GM23338 (cell line): ENCODE measurements around the gene ME3. TPM values are rescaled to one million over a fixed set of nuclear protein-coding genes. Genes with fewer than 3 reads are reported as not detected.

Experiments
- ATAC-seq: fragments of 200-7000 bp; cut with Tn5 transposase; 3 replicates; pipeline ENCODE4 v1.9.1; 2020
- DNase-seq: peaks from one replicate; pipeline ENCODE4 v3.0.0-alpha.2; 2015; ENCODE audit warnings: low spot score
- H2AFZ ChIP-seq: fragments of 200-600 bp; sonication (generic); 2 replicates; pipeline ENCODE4 v1.8.0; 2016; ENCODE audit warnings: antibody characterized with exemption, mild to moderate bottlenecking, moderate library complexity
- H3F3A ChIP-seq: fragments of 200-600 bp; sonication (generic); replicated peaks from 2 replicates; pipeline ENCODE4 v1.8.0; 2017; ENCODE audit warnings: antibody characterized with exemption, mixed run types, low read depth
- H3K27ac ChIP-seq: fragments of 200-600 bp; sonication (generic); 2 replicates; pipeline ENCODE4 v1.6.1; 2016; ENCODE audit warnings: low read depth
- H3K27me3 ChIP-seq: fragments of 200-600 bp; sonication (generic); 2 replicates; pipeline ENCODE4 v1.8.0; 2016; ENCODE audit warnings: mild to moderate bottlenecking, mixed run types, moderate library complexity; ENCODE audit not compliant: insufficient read depth
- H3K36me3 ChIP-seq: fragments of 200-600 bp; sonication (generic); 2 replicates; pipeline ENCODE4 v1.8.0; 2016; ENCODE audit warnings: mild to moderate bottlenecking; ENCODE audit not compliant: insufficient read depth
- H3K4me1 ChIP-seq: fragments of 200-600 bp; sonication (generic); 2 replicates; pipeline ENCODE4 v1.8.0; 2016; ENCODE audit warnings: mild to moderate bottlenecking, moderate library complexity; ENCODE audit not compliant: insufficient read depth
- H3K4me2 ChIP-seq: fragments of 200-600 bp; sonication (generic); 2 replicates; pipeline ENCODE4 v1.7.1; 2017; ENCODE audit warnings: mixed run types
- H3K4me3 ChIP-seq: fragments of 200-600 bp; sonication (generic); 2 replicates; pipeline ENCODE4 v1.6.1; 2016; ENCODE audit warnings: mixed run types
- H3K79me2 ChIP-seq: fragments of 200-600 bp; sonication (generic); replicated peaks from 2 replicates; pipeline ENCODE4 v1.8.0; 2017; ENCODE audit warnings: mild to moderate bottlenecking; ENCODE audit not compliant: insufficient read depth
- H3K9me2 ChIP-seq: fragments of 200-600 bp; sonication (generic); 2 replicates; pipeline ENCODE4 v1.8.0; 2017; ENCODE audit not compliant: insufficient read depth
- H4K20me1 ChIP-seq: fragments of 200-600 bp; sonication (generic); replicated peaks from 2 replicates; pipeline ENCODE4 v1.8.0; 2017; ENCODE audit warnings: mild to moderate bottlenecking; ENCODE audit not compliant: insufficient read depth
- H3K27ac Mint-ChIP-seq: 2 replicates; pipeline ENCODE4 v1.8.0; 2020; ENCODE audit warnings: inconsistent platforms, mild to moderate bottlenecking, moderate library complexity, mixed read lengths
- H3K27me3 Mint-ChIP-seq: 3 replicates; pipeline ENCODE4 v1.8.0; 2022; ENCODE audit warnings: low read depth, mild to moderate bottlenecking, moderate library complexity, mixed read lengths, inconsistent platforms; ENCODE audit not compliant: insufficient read depth, poor library complexity
- H3K36me3 Mint-ChIP-seq: 3 replicates; pipeline ENCODE4 v1.8.0; 2021; ENCODE audit warnings: low read depth, mild to moderate bottlenecking, inconsistent platforms, moderate library complexity, mixed read lengths
- H3K4me1 Mint-ChIP-seq: 3 replicates; pipeline ENCODE4 v1.8.0; 2020; ENCODE audit warnings: mild to moderate bottlenecking, inconsistent platforms, mixed read lengths
- H3K4me3 Mint-ChIP-seq: 3 replicates; pipeline ENCODE4 v1.8.0; 2021; ENCODE audit warnings: moderate library complexity, mild to moderate bottlenecking, inconsistent platforms, mixed read lengths
- H3K9me3 Mint-ChIP-seq: 3 replicates; pipeline ENCODE4 v1.8.0; 2020; ENCODE audit warnings: moderate library complexity, mild to moderate bottlenecking, inconsistent platforms, mixed read lengths
- CREB1 ChIP-seq: fragments of 250-450 bp; sonication (Bioruptor Pico); IDR thresholded peaks from 2 replicates; pipeline ENCODE4 v1.5.0; 2020; ENCODE audit warnings: low read depth, mild to moderate bottlenecking, moderate library complexity
- CTCF ChIP-seq, 2 experiments: fragments of 200-600 bp in 1 of 2; sonication (generic) in 1 of 2; conservative IDR thresholded peaks; 2 replicates each; pipeline versions ENCODE4 v1.5.1 to v1.6.1; 2016 to 2017; ENCODE audit warnings: antibody characterized with exemption in 2 of 2, low read depth in 2 of 2, mild to moderate bottlenecking in 2 of 2, moderate library complexity in 1 of 2
- EZH2 ChIP-seq: fragments of 200-600 bp; sonication (generic); IDR thresholded peaks from one replicate; pipeline ENCODE4 v1.8.0; 2017; ENCODE audit warnings: antibody characterized with exemption, mild to moderate bottlenecking, low read depth; ENCODE audit not compliant: unreplicated experiment
- EZH2phosphoT487 ChIP-seq: fragments of 200-600 bp; sonication (generic); IDR thresholded peaks from one replicate; pipeline ENCODE4 v1.8.1; 2018; ENCODE audit warnings: antibody characterized with exemption; ENCODE audit not compliant: unreplicated experiment
- JUNB ChIP-seq: IDR thresholded peaks from one replicate; pipeline ENCODE4 v1.6.1; 2016; ENCODE audit warnings: antibody characterized with exemption; ENCODE audit not compliant: unreplicated experiment
- NANOG ChIP-seq: IDR thresholded peaks from 2 replicates; pipeline ENCODE4 v1.6.1; 2016; ENCODE audit warnings: antibody characterized with exemption, borderline replicate concordance
- POLR2AphosphoS5 ChIP-seq: IDR thresholded peaks from 2 replicates; pipeline ENCODE4 v1.6.1; 2016; ENCODE audit warnings: antibody characterized with exemption, low read depth
- STAT1 ChIP-seq: IDR thresholded peaks from one replicate; pipeline ENCODE4 v1.6.1; 2016; ENCODE audit warnings: antibody characterized with exemption; ENCODE audit not compliant: unreplicated experiment
- ZNF114 ChIP-seq: fragments of 250-450 bp; sonication (Bioruptor Pico); IDR thresholded peaks from 2 replicates; pipeline ENCODE4 v1.5.0; 2020; ENCODE audit warnings: mild to moderate bottlenecking, moderate library complexity
- ZNF331 ChIP-seq: fragments of 250-450 bp; sonication (Bioruptor Pico); IDR thresholded peaks from 2 replicates; pipeline ENCODE4 v1.5.0; 2020; ENCODE audit warnings: low read depth, mild to moderate bottlenecking, moderate library complexity
- polyA plus RNA-seq: library from polyadenylated mRNA; unstranded; fragments of >200 nt; fragmentation: Nextera tagmentation; extraction: Ambion mirVana; gene quantifications from 2 replicates; pipeline ENCODE4 v1.2.1, GENCODE V29; 2016
- total RNA-seq: library from RNA; depleted of rRNA; stranded (reverse); fragments of >200 nt; shearing (Covaris generic); gene quantifications from 2 replicates; pipeline ENCODE4 v1.2.3, GENCODE V29; 2014
- TF ChIP-seq, protein P1 (sequence below): fragments of 250-450 bp; sonication (Bioruptor Pico); IDR thresholded peaks from 2 replicates; pipeline ENCODE4 v1.5.0; 2020; ENCODE audit warnings: mild to moderate bottlenecking, moderate library complexity
- TF ChIP-seq, protein P2 (sequence below): IDR thresholded peaks from one replicate; pipeline ENCODE4 v1.6.1; 2018; ENCODE audit warnings: antibody characterized with exemption; ENCODE audit not compliant: unreplicated experiment
- TF ChIP-seq, protein P3 (sequence below): IDR thresholded peaks from 2 replicates; pipeline ENCODE4 v1.6.1; 2016; ENCODE audit warnings: antibody characterized with exemption

The ME3 gene
- total and polyA plus RNA-seq, 2 experiments from 2014 or later: 1.3 to 4.0 TPM

GRCh38 chr11:86617502-86617901 lies 54.9 kb downstream of the ME3 start:
- Histone ChIP-seq H3K79me2 (no peaks in the 10 kb centered on the region), H3K27ac (no peak overlapping the region), H3K27me3 (no peaks in the 10 kb centered on the region), H3K4me3 (no peak overlapping the region), H3F3A (no peaks in the 10 kb centered on the region), H3K4me2 (no peak overlapping the region), H2AFZ (no peak overlapping the region), H4K20me1 (no peaks in the 10 kb centered on the region), H3K4me1 (no peaks in the 10 kb centered on the region), H3K9me2 (0 out of 2 replicates have a peak, but pooled peaks cover 7% of the 10 kb centered on the region), H3K36me3 (no peaks in the 10 kb centered on the region)
- ATAC-seq (no peak), DNase-seq (no peak)
- H3K4me1 Mint-ChIP-seq: peaks cover 9% of the 10 kb centered on the region
- H3K27ac Mint-ChIP-seq: no peak overlapping the region
- no peak overlapping the region for H3K4me3 Mint-ChIP-seq
- TF ChIP-seq, protein P1, sequence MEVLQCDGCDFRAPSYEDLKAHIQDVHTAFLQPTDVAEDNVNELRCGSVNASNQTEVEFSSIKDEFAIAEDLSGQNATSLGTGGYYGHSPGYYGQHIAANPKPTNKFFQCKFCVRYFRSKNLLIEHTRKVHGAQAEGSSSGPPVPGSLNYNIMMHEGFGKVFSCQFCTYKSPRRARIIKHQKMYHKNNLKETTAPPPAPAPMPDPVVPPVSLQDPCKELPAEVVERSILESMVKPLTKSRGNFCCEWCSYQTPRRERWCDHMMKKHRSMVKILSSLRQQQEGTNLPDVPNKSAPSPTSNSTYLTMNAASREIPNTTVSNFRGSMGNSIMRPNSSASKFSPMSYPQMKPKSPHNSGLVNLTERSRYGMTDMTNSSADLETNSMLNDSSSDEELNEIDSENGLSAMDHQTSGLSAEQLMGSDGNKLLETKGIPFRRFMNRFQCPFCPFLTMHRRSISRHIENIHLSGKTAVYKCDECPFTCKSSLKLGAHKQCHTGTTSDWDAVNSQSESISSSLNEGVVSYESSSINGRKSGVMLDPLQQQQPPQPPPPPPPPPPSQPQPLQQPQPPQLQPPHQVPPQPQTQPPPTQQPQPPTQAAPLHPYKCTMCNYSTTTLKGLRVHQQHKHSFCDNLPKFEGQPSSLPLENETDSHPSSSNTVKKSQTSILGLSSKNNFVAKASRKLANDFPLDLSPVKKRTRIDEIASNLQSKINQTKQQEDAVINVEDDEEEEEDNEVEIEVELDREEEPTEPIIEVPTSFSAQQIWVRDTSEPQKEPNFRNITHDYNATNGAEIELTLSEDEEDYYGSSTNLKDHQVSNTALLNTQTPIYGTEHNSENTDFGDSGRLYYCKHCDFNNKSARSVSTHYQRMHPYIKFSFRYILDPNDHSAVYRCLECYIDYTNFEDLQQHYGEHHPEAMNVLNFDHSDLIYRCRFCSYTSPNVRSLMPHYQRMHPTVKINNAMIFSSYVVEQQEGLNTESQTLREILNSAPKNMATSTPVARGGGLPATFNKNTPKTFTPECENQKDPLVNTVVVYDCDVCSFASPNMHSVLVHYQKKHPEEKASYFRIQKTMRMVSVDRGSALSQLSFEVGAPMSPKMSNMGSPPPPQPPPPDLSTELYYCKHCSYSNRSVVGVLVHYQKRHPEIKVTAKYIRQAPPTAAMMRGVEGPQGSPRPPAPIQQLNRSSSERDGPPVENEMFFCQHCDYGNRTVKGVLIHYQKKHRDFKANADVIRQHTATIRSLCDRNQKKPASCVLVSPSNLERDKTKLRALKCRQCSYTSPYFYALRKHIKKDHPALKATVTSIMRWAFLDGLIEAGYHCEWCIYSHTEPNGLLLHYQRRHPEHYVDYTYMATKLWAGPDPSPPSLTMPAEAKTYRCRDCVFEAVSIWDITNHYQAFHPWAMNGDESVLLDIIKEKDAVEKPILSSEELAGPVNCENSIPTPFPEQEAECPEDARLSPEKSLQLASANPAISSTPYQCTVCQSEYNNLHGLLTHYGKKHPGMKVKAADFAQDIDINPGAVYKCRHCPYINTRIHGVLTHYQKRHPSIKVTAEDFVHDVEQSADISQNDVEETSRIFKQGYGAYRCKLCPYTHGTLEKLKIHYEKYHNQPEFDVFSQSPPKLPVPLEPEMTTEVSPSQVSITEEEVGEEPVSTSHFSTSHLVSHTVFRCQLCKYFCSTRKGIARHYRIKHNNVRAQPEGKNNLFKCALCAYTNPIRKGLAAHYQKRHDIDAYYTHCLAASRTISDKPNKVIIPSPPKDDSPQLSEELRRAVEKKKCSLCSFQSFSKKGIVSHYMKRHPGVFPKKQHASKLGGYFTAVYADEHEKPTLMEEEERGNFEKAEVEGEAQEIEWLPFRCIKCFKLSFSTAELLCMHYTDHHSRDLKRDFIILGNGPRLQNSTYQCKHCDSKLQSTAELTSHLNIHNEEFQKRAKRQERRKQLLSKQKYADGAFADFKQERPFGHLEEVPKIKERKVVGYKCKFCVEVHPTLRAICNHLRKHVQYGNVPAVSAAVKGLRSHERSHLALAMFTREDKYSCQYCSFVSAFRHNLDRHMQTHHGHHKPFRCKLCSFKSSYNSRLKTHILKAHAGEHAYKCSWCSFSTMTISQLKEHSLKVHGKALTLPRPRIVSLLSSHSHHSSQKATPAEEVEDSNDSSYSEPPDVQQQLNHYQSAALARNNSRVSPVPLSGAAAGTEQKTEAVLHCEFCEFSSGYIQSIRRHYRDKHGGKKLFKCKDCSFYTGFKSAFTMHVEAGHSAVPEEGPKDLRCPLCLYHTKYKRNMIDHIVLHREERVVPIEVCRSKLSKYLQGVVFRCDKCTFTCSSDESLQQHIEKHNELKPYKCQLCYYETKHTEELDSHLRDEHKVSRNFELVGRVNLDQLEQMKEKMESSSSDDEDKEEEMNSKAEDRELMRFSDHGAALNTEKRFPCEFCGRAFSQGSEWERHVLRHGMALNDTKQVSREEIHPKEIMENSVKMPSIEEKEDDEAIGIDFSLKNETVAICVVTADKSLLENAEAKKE (CRISPR knock-in tag): no peak
- TF ChIP-seq, protein P2, sequence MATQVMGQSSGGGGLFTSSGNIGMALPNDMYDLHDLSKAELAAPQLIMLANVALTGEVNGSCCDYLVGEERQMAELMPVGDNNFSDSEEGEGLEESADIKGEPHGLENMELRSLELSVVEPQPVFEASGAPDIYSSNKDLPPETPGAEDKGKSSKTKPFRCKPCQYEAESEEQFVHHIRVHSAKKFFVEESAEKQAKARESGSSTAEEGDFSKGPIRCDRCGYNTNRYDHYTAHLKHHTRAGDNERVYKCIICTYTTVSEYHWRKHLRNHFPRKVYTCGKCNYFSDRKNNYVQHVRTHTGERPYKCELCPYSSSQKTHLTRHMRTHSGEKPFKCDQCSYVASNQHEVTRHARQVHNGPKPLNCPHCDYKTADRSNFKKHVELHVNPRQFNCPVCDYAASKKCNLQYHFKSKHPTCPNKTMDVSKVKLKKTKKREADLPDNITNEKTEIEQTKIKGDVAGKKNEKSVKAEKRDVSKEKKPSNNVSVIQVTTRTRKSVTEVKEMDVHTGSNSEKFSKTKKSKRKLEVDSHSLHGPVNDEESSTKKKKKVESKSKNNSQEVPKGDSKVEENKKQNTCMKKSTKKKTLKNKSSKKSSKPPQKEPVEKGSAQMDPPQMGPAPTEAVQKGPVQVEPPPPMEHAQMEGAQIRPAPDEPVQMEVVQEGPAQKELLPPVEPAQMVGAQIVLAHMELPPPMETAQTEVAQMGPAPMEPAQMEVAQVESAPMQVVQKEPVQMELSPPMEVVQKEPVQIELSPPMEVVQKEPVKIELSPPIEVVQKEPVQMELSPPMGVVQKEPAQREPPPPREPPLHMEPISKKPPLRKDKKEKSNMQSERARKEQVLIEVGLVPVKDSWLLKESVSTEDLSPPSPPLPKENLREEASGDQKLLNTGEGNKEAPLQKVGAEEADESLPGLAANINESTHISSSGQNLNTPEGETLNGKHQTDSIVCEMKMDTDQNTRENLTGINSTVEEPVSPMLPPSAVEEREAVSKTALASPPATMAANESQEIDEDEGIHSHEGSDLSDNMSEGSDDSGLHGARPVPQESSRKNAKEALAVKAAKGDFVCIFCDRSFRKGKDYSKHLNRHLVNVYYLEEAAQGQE: no peak
- TF ChIP-seq EZH2 (no peak), CTCF (conservative IDR thresholded peaks at IDR 0.05; ENCODE audit: low read depth in 2 of 2) (no peak), STAT1 (no peak), EZH2phosphoT487 (no peak), ZNF331 (no peak), NANOG (no peak), CREB1 (CRISPR knock-in tag) (no peak), ZNF114 (no peak), POLR2AphosphoS5 (no peak), JUNB (no peak)
- TF ChIP-seq, protein P3, sequence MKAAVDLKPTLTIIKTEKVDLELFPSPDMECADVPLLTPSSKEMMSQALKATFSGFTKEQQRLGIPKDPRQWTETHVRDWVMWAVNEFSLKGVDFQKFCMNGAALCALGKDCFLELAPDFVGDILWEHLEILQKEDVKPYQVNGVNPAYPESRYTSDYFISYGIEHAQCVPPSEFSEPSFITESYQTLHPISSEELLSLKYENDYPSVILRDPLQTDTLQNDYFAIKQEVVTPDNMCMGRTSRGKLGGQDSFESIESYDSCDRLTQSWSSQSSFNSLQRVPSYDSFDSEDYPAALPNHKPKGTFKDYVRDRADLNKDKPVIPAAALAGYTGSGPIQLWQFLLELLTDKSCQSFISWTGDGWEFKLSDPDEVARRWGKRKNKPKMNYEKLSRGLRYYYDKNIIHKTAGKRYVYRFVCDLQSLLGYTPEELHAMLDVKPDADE: no peak
- H3K27me3 Mint-ChIP-seq: no peaks in the 10 kb centered on the region
- no peaks in the 10 kb centered on the region for H3K36me3 Mint-ChIP-seq
- peaks cover 5% of the 10 kb centered on the region; the same call in 1 of the 3 replicates for H3K9me3 Mint-ChIP-seq
